GM10847 (cell line): ENCODE results near the gene OBSL1.

Experiments used
- POLR2A ChIP-seq: IDR thresholded peaks from 2 replicates; pipeline ENCODE4 v1.6.1; 2011; ENCODE audit not compliant: insufficient read length; ENCODE audit errors: extremely low read depth

OBSL1 gene

DNA sequence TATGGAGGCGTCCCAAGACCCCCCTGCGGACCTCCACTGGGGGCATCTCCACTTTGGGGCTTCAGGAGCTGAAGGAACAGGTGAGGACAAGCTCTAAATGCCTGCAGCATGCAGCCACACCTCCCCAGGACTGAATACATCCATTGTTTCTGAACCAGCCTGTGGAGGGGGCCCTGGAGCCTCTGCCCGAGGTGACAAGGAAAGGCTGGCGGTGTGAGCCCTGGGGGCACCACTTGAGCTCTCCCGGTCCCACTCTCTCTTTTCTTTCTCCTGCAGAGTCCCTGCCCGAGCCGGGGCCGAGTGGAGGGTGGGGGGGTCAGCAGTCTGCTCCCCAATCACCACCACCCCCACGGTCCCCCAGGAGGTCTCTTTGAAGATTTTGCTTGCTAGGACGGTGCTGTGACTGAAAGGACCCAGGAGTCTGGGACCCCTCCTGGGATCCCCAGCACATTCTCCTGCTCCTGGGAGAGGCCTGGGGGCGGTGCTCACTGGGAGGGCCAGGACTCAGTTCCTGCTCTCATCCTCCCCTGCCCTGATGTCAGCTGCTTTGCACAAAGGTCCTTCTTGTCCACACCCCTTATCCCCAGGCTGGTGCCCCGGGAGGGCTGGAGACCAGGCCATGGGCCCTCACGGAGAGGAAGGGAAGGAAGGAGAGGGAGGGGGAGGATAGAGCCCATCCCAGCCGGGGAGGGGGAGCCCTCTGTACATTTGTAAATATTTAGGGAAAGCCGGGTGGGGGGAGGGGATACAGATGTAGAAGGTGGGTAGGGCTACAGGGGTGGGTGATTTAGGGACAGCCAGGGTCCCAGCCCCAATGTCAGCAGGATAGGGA lies 33.5 kb downstream of the OBSL1 start:
- no peak for TF ChIP-seq POLR2A

DNA sequence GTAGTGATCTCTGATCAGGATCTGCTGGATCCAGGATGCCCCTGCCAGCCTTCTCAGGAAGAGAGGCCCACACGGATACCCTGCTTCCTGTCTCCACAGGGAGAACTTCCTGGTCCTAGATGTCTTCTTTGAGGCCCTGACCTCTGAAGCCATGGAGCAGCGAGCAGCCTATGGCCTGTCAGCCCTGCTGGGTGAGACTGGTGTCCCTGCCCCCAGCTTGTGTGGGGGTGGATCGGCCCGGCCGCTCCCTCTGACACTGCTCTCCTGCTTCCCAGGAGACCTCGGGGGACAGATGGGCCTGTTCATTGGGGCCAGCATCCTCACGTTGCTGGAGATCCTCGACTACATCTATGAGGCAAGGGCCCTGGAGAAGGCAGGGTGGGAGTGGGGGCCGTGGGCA lies 34.4 kb downstream of the OBSL1 start:
- no peak for TF ChIP-seq POLR2A

DNA sequence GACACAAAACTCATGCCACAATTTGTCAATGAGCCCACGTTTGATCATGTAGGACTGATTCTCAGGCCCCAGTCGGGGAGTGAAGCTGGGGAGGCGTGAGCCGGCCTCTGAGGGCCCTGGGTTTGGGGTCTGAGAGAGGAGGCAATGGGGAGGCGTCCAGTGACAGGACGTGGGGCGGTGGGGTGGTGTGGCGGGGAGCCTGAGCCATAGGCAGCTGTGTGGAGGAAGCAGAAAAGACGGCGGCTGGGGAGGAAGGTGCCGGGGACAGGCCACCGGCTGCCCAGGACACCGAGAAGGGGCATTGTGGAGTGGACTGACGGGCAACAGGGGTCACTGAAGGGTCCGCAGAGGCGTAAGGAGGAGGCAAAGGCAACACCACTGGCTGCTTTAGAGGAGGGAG lies 34.9 kb downstream of the OBSL1 start:
- no peak for TF ChIP-seq POLR2A

DNA sequence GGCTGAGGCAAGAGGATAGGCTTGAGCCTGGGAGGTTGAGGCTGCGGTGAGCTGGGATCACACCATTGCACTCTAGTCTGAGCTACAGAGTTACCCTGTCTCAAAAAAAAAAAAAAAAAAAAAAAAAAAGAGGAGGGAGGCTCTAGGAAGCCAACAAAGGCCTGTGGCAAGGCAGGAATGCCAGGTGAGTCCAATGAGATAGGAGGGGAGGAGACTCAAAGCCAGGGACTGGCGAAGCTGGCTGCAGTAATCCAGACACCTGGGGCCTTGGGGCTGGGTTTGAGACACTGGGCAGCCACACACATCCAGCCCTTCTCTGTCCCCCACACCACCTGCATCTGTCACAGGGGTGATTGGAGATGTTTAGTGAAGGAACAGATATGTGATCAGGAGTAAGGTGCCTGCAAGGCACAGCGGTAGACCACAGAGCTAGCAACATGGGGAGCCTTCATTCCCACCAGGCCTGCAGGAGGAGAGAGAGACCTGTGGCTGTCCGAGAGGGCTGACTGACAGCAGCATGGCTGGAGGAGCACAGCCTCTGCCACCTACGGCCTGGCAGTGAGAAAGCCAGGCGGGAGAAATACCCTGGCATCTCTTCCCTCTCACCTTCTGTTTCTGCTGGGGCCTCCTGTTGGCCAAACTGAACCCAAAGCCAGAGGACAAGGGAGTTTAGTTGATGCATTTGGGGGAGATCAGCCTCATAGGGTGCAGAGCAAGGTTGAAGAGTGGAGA lies 37.2 kb downstream of the OBSL1 start:
- no peak for TF ChIP-seq POLR2A

DNA sequence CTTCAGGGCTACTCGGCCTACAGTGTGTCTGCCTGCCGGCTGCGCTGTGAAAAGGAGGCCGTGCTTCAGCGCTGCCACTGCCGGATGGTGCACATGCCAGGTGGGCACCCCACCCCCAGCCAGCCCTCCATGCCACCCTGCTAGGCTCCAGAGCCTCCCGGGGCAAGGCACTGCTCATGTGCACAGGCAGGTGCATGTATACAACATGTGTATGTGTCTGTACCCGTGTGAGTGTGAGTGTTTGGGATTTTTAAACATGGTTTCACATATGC lies 39.0 kb downstream of the OBSL1 start:
- TF ChIP-seq POLR2A = no peak

DNA sequence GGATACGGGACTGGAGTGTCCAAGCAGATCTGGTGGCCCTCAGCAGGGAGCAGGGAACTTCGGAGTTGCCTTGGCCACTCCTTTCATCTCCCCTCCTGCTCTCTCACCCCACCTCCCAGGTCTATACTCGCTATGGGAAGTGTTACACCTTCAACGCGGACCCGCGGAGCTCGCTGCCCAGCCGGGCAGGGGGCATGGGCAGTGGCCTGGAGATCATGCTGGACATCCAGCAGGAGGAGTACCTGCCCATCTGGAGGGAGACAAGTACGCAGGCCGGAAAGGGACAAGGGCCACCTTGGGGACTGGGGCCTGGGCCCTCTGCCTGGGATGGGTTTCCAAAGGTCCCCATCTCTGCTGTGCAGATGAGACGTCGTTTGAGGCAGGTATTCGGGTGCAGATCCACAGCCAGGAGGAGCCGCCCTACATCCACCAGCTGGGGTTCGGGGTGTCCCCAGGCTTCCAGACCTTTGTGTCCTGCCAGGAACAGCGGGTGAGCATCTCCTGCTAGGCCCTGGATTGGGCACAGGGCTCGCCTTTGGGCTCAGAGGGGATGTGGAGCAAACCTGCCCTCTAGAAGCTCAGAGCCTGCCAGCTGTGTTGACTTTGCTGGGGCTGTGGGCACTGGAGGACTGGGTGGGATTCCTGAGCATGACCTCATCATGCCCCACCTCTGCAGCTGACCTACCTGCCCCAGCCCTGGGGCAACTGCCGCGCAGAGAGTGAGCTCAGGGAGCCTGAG lies 39.5 kb downstream of the OBSL1 start:
- TF ChIP-seq POLR2A = no peak

DNA sequence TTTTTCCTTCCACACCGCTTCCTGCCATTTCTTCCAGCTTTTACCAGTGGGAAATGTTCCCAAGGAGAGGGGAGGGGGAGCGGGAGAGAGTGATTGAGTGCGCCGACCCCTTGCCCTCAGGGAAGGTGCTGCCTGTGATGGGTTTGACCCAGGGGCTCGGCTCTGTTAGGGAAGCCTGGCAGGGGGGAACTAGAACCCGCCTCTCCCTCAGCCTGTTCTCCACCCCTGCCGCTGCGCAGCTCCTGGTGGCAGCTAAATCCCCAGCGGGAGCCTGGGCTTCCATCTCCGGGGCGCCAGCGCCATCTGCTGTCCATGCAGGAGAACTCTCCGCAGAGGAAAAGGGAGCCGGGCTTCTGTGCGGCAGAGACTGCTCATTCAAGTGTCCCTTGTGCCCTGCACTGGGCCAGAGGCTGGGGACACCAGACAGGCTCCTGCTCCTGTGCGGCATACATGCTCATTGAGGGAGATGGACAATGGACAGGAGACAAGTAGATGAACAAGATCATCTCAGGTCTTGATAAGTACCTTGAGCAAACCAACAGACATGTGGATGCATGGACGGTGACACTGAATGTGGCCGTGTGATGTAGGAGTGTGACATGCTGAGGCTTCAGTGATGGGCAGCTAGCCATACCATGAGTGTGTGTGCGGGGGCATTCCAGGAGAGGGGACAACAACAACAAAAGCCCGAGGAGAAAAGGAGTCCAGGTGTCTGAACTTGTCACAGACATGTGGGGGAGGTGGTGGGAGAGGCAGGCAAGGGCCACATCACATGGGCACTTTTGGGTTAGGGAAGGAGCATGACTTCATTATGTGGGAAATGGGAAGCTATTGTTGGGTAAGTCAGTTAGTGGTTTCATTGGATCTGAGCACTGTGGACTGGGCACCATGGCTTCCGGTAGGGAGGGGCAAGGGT lies 41.0 kb downstream of the OBSL1 start:
- no peak for TF ChIP-seq POLR2A

DNA sequence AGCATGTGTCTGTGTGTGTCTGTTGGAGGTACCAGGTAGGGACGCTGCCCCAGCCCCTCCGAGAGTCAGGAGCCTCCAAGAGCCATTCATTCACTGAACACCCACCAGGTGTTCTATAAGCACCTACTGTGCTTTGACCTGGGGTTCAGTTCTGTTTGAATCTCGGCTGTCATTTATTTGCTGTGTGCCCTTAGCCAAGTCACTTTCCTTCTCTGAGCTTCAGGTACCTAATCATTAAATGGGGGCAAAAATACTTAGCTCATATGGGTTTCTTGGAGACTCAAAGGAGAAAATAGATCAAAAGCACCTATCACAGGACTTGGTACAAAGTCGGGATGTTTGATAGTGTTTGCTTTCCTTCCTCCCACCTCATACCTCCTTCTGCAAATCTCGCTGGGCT lies 43.9 kb downstream of the OBSL1 start:
- TF ChIP-seq POLR2A = no peak

DNA sequence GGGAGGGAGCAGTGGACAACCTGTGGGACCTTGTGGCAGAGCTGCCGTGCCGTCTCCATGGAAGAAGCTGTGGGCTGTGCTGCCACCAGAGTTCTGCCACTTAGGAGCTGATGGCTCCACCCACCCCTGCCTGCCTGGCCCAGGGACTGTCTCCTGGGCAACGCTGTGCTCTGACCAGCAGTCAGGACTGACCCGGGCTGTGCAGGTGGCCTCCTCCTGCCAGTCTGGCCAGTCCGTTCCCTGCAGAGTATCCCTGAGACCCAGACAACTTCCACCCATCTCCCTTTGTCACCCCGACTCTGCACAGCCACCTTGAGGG lies 44.3 kb downstream of the OBSL1 start:
- no peak for TF ChIP-seq POLR2A

DNA sequence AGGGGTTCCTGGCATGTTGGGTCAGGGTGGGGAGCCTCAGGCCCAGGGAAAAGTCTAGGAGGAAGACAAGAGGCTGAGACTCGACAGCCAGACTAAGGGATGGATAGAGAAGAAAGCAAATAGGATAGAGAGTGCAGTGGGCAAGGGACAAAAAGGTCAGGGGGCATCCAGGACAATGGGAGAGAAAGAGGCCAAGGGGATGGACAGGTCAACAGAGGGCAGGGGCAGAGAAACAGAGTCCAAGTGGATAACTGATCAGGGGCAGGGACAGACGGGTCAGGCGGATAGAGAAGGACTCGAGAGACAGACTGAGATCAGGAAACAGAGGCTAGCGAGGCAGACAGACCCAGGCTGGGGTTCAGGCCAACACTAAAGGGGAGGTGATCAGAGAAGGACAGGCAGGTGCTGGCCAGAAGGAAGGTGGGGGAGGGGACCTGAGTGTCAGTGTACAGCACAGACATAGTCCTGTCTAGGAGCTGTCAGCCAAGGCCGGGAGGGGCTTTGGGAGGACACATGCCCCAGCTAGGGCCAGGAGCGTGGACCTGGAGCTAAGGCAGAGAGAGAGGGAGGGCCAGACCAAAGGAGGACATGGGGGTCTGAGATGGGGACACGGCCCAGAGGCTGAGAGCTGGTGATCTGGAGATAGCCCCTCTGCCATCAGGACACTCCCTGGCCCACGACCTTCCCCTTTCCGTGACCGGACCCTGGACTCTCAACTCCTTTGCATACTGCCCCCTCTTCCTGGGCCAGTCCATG lies 44.8 kb downstream of the OBSL1 start:
- TF ChIP-seq POLR2A = no peak

DNA sequence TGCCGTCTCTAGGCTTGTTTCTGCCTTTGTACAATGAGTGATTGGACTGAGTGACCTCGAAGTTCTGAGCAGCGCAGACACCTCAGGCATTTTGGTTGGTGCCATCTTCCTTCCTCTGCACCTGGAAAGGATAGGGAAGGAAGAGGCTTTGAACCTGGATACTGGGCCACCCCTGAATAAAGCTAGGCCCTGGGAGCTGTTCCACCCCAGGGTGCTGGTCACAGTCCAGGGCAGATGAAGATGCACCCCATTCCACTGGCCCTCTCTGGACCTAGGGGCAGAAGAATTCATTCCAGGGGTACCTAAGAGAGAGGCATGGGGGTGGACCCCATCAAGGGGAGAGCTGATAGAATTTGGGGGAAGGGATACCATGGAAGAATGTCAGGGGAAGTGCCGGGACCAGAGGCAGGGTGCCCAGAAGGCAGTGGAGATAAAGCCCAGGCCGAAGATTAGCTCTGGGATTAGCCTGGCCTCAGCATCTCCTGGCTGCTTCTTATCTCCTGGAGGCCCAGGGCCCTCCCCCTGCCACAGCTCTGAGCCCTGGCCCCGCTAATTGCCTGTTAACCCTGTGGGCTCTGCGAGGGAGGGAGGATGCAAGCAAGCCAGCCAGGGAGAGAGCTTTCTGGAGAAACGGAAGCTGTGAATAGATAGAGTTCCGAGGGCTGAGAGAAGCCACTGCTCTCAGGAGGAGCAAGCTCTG lies 45.7 kb downstream of the OBSL1 start:
- no peak for TF ChIP-seq POLR2A

DNA sequence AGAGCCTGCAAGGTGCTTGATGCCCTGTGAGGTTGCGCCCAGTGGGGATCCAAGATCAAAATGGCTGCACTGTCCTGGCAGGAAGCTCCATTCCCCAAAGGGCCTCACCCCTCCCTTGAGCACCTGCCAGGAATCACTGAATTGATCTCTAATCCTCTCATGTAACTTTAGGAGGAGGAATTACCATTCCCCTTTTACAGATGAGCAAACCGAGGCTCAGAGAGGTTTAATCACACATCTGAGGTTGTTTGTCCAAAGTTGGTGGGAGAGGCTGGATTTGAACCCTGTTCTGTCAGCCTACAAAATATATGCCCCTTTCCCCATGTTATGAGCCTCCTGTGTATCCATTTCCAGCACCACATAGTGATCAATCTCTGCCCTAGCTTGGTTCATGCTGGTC lies 46.5 kb downstream of the OBSL1 start:
- TF ChIP-seq POLR2A = no peak

DNA sequence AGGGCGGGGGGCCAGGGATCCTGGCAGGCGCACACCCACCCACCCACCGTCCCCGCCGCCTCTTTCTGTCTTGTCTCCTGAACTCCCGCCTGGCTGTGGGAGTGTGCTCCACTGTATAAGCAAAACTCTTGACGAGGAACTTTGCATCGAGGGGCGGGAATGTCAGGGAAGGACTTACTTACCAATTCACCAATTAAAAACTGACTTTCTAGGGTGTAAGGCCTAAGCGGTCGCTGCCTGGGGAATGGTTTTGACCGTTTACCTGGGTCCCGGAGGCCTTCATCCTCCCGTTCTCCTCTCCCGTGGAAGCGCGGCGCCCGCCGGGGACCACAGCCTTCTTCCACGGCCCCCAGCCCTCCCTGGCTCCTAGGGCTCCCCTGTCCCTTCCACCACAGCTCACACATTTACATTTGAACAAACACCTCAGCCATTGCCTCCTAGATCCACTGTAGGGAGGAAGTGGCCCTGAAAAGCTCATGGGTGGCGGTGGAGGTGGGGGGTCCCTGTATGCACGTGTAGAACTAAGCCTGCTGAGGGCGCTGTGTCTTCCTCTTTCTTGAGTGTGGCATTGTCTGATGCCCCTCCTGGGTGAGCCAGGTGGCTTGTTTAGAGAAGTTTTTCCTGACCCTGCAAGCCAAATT lies 48.2 kb downstream of the OBSL1 start:
- TF ChIP-seq POLR2A = no peak
